HUES64 (cell line): ENCODE data around the gene SPIRE1.
"Not testable (repeated sequence)": the region's sequence is repeated elsewhere in the genome, so short reads cannot be mapped to it uniquely, and the experiment has no call there.

Source experiments
- H3K27ac ChIP-seq: 2 replicates; pipeline ENCODE4 v1.7.0; 2013; ENCODE audit warnings: low read depth, low read length, inconsistent platforms
- H3K27me3 ChIP-seq: 2 replicates; pipeline ENCODE4 v1.6.1; 2013; ENCODE audit warnings: mild to moderate bottlenecking, low read length; ENCODE audit not compliant: insufficient read depth
- H3K36me3 ChIP-seq: 2 replicates; pipeline ENCODE4 v1.6.1; 2013; ENCODE audit warnings: mild to moderate bottlenecking, low read length; ENCODE audit not compliant: insufficient read depth
- H3K4me1 ChIP-seq: 2 replicates; pipeline ENCODE4 v1.6.1; 2013; ENCODE audit warnings: mild to moderate bottlenecking, low read length, moderate library complexity; ENCODE audit not compliant: insufficient read depth
- H3K4me3 ChIP-seq: 2 replicates; pipeline ENCODE4 v1.5.1; 2013; ENCODE audit warnings: mild to moderate bottlenecking, low read length, moderate library complexity
- H3K9ac ChIP-seq: 2 replicates; pipeline ENCODE4 v1.6.1; 2013; ENCODE audit warnings: mild to moderate bottlenecking, low read depth, low read length
- H3K9me3 ChIP-seq: 2 replicates; pipeline ENCODE4 v1.6.1; 2013; ENCODE audit warnings: low read depth, low read length; ENCODE audit not compliant: insufficient read depth
- WGBS: fragments of 150-250, 120-280 bp; methylation state at CpG from one replicate; pipeline ENCODE4 v1.1.7; 2013; ENCODE audit warnings: missing lambda C conversion rate; 5-methylcytosine and 5-hydroxymethylcytosine counted together

SPIRE1 gene

GRCh38 chr18:12628706-12629702, 28.9 kb downstream of the SPIRE1 start:
- H3K4me1 ChIP-seq = no peaks in the 10 kb centered on the region
- no peaks in the 10 kb centered on the region for H3K9me3 ChIP-seq
- H3K4me3 ChIP-seq = no peak overlapping the region
- no peak overlapping the region for H3K9ac ChIP-seq
- H3K27ac ChIP-seq = no peak overlapping the region
- no peaks in the 10 kb centered on the region for H3K36me3 ChIP-seq
- 96% methylated on average over 3 of the region's 4 CpGs for WGBS
- no peaks in the 10 kb centered on the region for H3K27me3 ChIP-seq

- H3K27me3 ChIP-seq, H3K4me3 ChIP-seq, H3K36me3 ChIP-seq, H3K9me3 ChIP-seq, H3K4me1 ChIP-seq, H3K27ac ChIP-seq, H3K9ac ChIP-seq: not testable (repeated sequence)
- WGBS = 100% methylated on average over 2 of the region's 3 CpGs
Measured at GRCh38 chr18:12627199-12627598, 30.7 kb downstream of the SPIRE1 start.

DNA sequence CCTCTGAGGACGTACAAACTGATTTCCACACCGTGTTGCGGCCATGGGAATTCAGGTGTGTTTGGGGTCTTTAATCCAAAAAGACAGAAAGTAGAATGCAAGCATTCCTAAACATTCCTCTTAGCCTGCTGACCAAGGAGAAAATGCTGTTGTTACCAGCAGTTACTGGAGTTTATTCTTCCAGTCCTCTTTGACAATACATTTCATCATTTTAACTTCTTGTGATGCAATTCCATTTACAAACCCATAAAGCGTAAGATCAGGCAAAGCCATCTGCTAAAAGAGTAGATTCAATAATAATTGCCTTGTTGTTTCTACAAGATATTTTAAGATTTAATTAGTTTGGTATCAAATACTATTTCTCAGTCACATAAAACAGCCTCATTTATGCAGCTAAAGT, 32.7 kb downstream of the SPIRE1 start:
- Histone ChIP-seq H3K9ac (no peak overlapping the region), H3K27me3 (no peaks in the 10 kb centered on the region), H3K9me3 (no peaks in the 10 kb centered on the region), H3K27ac (no peak overlapping the region), H3K36me3 (no peaks in the 10 kb centered on the region), H3K4me1 (no peaks in the 10 kb centered on the region), H3K4me3 (no peak overlapping the region)
- WGBS = 97% methylated on average over 4 of the region's 4 CpGs

- Histone ChIP-seq H3K4me1 (no peaks in the 10 kb centered on the region), H3K4me3 (no peak overlapping the region), H3K27me3 (no peaks in the 10 kb centered on the region), H3K27ac (no peak overlapping the region), H3K36me3 (no peaks in the 10 kb centered on the region), H3K9ac (no peak overlapping the region), H3K9me3 (no peaks in the 10 kb centered on the region)
- WGBS = 85% methylated on average over 2 of the region's 5 CpGs
Measured at GRCh38 chr18:12621742-12622306, 36.1 kb downstream of the SPIRE1 start.

DNA sequence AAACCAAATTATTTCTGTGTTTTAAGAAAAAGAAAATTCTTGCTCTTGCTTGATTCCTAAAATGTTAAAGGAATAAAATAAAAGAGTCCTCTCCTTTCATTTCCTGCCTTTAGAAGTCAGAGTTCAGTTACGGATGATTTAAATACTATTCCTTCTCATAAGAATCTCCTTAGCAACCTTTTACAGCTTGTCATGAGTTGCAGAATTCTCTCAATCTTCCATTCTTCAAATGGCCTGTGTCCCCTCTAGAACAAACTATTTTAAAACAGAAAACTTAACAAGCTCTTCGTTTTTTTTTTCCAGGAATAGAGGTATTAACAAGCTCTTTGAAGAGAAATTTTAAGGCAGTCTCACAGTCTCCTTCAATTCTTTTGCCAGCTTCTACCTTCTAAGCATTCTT, 42.2 kb downstream of the SPIRE1 start:
- WGBS = 86% methylated on average over 2 of the region's 2 CpGs
- Histone ChIP-seq H3K36me3 (no peaks in the 10 kb centered on the region), H3K4me3 (no peak overlapping the region), H3K9me3 (no peaks in the 10 kb centered on the region), H3K27ac (no peak overlapping the region), H3K4me1 (peaks cover 13% of the 10 kb centered on the region), H3K27me3 (no peaks in the 10 kb centered on the region), H3K9ac (no peak overlapping the region)

DNA sequence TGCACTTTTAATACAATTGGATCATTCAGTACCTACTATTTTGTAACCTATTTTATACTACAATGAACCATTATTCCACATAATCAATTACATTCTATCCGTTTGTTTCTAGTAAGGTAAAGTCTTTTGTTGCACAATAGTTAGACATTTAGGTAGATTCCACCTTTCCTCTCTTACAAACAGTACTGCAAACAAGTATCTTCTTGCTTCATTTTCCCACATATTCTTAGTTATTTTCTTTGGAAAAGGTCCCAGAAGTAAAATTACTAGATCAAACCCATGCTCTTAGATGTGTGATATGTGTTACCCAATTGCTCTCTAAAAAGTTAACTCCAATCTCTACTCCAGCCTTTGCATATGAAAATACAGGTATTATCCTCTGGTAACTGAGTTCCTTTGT, 49.6 kb downstream of the SPIRE1 start:
- Histone ChIP-seq H3K4me3 (no peak overlapping the region), H3K9ac (no peak overlapping the region), H3K27me3 (no peaks in the 10 kb centered on the region), H3K36me3 (no peaks in the 10 kb centered on the region), H3K27ac (no peak overlapping the region), H3K4me1 (peaks cover 19% of the 10 kb centered on the region), H3K9me3 (no peaks in the 10 kb centered on the region)
- no CpG with 5 or more reads among the region's 1 CpG for WGBS

GRCh38 chr18:12606592-12607315, 51.2 kb downstream of the SPIRE1 start:
- H3K27me3 ChIP-seq = no peaks in the 10 kb centered on the region
- peaks cover 19% of the 10 kb centered on the region for H3K4me1 ChIP-seq
- H3K27ac ChIP-seq = no peak overlapping the region
- H3K9me3 ChIP-seq = no peaks in the 10 kb centered on the region
- no peaks in the 10 kb centered on the region for H3K36me3 ChIP-seq
- no peak overlapping the region for H3K9ac ChIP-seq
- no peak overlapping the region for H3K4me3 ChIP-seq
- WGBS = 87% methylated on average over 10 of the region's 10 CpGs

DNA sequence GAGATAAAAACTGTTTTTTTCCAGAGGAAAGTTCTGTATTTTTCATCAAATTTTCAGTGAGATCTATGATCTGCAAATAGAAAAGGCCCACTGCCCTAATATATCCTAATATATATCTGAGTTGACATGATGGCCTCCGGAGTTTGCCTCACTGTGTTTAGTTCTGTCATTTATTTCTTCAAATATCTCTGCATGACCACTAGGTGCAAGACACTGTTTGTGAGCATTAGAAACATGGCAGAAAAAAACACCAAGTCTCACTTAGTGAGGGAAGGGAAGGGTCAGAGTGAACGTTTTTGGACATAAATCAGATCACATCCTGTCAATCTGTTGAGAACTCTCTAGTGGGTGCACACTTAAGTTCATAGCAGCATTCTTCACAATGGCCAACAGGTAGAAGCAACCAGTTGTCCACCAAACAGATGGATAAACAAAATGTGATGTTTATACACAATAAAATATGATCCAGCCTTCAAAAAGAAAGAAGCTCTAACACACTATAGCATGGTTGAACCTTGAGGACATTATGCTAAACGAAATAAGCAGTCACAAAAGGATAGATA, 53.4 kb downstream of the SPIRE1 start:
- WGBS = 81% methylated on average over 3 of the region's 3 CpGs

DNA sequence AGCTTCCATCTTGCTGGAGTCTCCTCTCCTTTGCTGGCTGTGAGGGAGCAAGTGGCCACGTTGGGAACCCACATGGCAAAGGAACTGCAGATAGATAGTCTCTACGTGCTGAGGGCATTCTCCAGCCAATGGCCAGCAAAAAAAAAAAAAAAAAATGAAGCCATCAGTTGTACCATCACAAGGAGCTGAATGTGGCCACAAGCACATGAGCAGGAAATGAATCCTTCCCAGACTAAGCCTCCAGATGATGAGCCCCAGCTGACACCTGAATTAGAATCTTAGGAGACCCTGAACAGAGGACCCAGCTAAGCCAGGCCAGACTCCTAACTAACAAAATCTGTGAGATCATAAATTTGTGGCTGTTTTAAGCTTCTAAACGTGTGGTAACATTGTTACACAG, 57.9 kb downstream of the SPIRE1 start:
- H3K4me3 ChIP-seq = no peak overlapping the region
- H3K9ac ChIP-seq = no peak overlapping the region
- H3K27me3 ChIP-seq = no peaks in the 10 kb centered on the region
- no peaks in the 10 kb centered on the region for H3K9me3 ChIP-seq
- WGBS = 81% methylated on average over 3 of the region's 3 CpGs
- peaks cover 16% of the 10 kb centered on the region for H3K4me1 ChIP-seq
- H3K36me3 ChIP-seq = no peaks in the 10 kb centered on the region
- H3K27ac ChIP-seq = no peak overlapping the region

More for the DNA sequence above, 53.4 kb downstream of the SPIRE1 start:
- no peak overlapping the region for H3K27ac ChIP-seq
- peaks cover 8% of the 10 kb centered on the region; the same call in 1 of the 2 replicates for H3K4me1 ChIP-seq
- H3K27me3 ChIP-seq = no peaks in the 10 kb centered on the region
- H3K9ac ChIP-seq = no peak overlapping the region
- H3K9me3 ChIP-seq = no peaks in the 10 kb centered on the region
- no peak overlapping the region for H3K4me3 ChIP-seq
- H3K36me3 ChIP-seq = no peaks in the 10 kb centered on the region

DNA sequence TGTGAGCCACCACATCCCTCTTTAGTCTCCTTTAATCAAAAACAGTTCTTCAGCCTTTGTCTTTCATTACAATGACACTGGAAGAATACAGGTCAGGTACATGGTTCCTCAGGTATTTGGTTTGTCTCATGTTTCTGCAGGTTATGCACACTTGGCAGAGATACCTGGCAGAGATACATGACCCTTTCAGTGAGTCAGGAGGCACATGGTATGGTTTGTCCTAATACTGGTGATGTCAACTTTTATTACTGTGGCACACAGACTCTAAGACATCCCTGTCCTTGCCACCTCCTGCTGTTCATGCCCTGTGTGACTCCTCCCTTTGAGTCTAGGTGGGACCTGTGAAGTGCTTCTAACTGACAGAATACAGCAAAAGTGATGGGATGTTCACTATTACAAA, 58.4 kb downstream of the SPIRE1 start:
- peaks cover 16% of the 10 kb centered on the region for H3K4me1 ChIP-seq
- H3K27ac ChIP-seq = no peak overlapping the region
- H3K36me3 ChIP-seq = no peaks in the 10 kb centered on the region
- no peak overlapping the region for H3K9ac ChIP-seq
- H3K27me3 ChIP-seq = no peaks in the 10 kb centered on the region
- no peaks in the 10 kb centered on the region for H3K9me3 ChIP-seq
- H3K4me3 ChIP-seq = no peak overlapping the region
